Measurements from ENCODE around the gene MACF1.

- TF ChIP-seq CTCF (IDR thresholded peaks at IDR 0.05) (no peak), JUND (IDR thresholded peaks at IDR 0.05) (no peak), GATA2 (CRISPR knock-in tag; IDR thresholded peaks at IDR 0.05) (no peak), REST (IDR thresholded peaks at IDR 0.05; ENCODE audit: low read depth, low read length) (no peak), EZH2phosphoT487 (IDR thresholded peaks at IDR 0.05; ENCODE audit: borderline replicate concordance, low read depth) (no peak), MAX (IDR thresholded peaks at IDR 0.05; ENCODE audit: low read depth) (no peak), PBX3 (IDR thresholded peaks at IDR 0.05) (no peak), POLR2AphosphoS5 (IDR thresholded peaks at IDR 0.05; ENCODE audit: low read depth, low read length) (no peak), ZBTB33 (IDR thresholded peaks at IDR 0.05; ENCODE audit: borderline replicate concordance, low read depth) (no peak), FOXM1 (IDR thresholded peaks at IDR 0.05; ENCODE audit: low read depth) (no peak)
These were observed 23.2 kb upstream of the MACF1 start for GRCh38 chr1:39181311-39181710.

Measured in SK-N-SH (cell line).